Esophagus squamous epithelium (tissue), 5 donors: ENCODE measurements around the gene LRBA. TPM values are rescaled to one million over a fixed set of nuclear protein-coding genes. Genes with fewer than 3 reads are reported as not detected.
"Not testable (repeated sequence)": the region's sequence is repeated elsewhere in the genome, so short reads cannot be mapped to it uniquely, and the experiment has no call there.

Source experiments
- DNase-seq: peaks from one replicate; lab custom pipeline; 2025; lab: John Stamatoyannopoulos, UW
- H3K27ac ChIP-seq, 4 donors: fragments of 200-600 bp; sonication (generic); one replicate each; pipeline ENCODE4 v1.5.1; 2016 to 2019; ENCODE audit warnings: mild to moderate bottlenecking in 1 of 4
- H3K27me3 ChIP-seq, 4 donors: fragments of 200-600 bp; sonication (generic); 1 replicate in 3 of 4; 2 replicates in 1 of 4; pipeline versions ENCODE4 v1.5.1 to v1.6.0; 2017 to 2021; ENCODE audit warnings: antibody characterized with exemption in 1 of 4
- H3K36me3 ChIP-seq, 3 donors: fragments of 200-600 bp; sonication (generic); one replicate each; pipeline ENCODE4 v1.5.1; 2016 to 2019
- H3K4me1 ChIP-seq, 3 donors: fragments of 200-600 bp; sonication (generic); one replicate each; pipeline ENCODE4 v1.5.1; 2017 to 2019
- H3K4me3 ChIP-seq, 4 donors: fragments of 200-600 bp; sonication (generic); 1 replicate in 3 of 4; 2 replicates in 1 of 4; pipeline ENCODE4 v1.5.1; 2016 to 2019; ENCODE audit warnings: mild to moderate bottlenecking in 2 of 4, moderate library complexity in 1 of 4
- H3K9me3 ChIP-seq, 3 donors: fragments of 200-600 bp; sonication (generic); one replicate each; pipeline ENCODE4 v1.5.1; 2016 to 2019
- POLR2A ChIP-seq, 4 donors: fragments of 450-650 bp; IDR thresholded peaks; one replicate each; pipeline ENCODE4 v1.6.1; 2017; ENCODE audit warnings: antibody characterized with exemption in 4 of 4, mild to moderate bottlenecking in 4 of 4, moderate library complexity in 3 of 4
- WGBS, 2 donors: methylation state at CpG; one replicate each; pipeline ENCODE4 v1.1.5; 2018; 5-methylcytosine and 5-hydroxymethylcytosine counted together
- intact Hi-C: fragments of 100-400 bp; cut with DNase I; formaldehyde crosslinking; loops from one replicate; pipeline ENCODE4 v1.15.0; 2022
- total RNA-seq, 4 donors: library from RNA; depleted of rRNA; stranded (reverse); fragments of >200 nt; gene quantifications; one replicate each; pipeline ENCODE4 v1.1.0, GENCODE V29; 2016
- TF ChIP-seq, protein P1 (sequence below), 6 experiments: fragments of 450-650 bp in 4 of 6; fragments of 200-600 bp in 2 of 6; sonication (generic) in 2 of 6; IDR thresholded peaks; one replicate each; pipeline ENCODE4 v1.5.1; 2016 to 2019; ENCODE audit warnings: antibody characterized with exemption in 6 of 6, mild to moderate bottlenecking in 4 of 6, moderate library complexity in 4 of 6
- donor health status: DM: yes; HTN: yes; CAD: no.

LRBA gene
- total RNA-seq, 4 donors from 2014 or later: 54.7 to 91.8 (median 66.2) TPM

DNA sequence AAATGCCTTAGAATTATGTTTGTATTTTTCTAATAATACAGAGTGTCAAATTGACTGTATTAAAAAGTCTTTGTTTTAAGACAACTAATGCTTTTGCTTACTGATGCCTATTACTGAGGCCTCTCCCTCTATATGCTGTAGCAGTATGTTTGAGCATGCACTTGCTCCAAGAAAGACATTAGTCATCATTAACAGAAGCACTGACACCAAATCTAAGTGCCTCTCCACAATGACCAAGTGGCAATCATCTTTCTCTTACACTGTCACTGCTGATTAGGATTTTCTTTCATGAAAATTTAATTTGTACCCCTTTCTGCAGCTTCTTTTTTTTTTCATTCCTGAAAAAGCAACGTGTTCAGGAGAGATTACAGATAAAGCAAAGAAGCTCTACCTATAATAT lies 444.2 kb downstream of the LRBA start:
- H3K27me3 ChIP-seq: no peaks in the 10 kb centered on the region
- TF ChIP-seq, protein P1, sequence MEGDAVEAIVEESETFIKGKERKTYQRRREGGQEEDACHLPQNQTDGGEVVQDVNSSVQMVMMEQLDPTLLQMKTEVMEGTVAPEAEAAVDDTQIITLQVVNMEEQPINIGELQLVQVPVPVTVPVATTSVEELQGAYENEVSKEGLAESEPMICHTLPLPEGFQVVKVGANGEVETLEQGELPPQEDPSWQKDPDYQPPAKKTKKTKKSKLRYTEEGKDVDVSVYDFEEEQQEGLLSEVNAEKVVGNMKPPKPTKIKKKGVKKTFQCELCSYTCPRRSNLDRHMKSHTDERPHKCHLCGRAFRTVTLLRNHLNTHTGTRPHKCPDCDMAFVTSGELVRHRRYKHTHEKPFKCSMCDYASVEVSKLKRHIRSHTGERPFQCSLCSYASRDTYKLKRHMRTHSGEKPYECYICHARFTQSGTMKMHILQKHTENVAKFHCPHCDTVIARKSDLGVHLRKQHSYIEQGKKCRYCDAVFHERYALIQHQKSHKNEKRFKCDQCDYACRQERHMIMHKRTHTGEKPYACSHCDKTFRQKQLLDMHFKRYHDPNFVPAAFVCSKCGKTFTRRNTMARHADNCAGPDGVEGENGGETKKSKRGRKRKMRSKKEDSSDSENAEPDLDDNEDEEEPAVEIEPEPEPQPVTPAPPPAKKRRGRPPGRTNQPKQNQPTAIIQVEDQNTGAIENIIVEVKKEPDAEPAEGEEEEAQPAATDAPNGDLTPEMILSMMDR (IDR thresholded peaks at IDR 0.05): no peak
- no peak for TF ChIP-seq POLR2A (IDR thresholded peaks at IDR 0.05)
- no peaks in the 10 kb centered on the region for H3K4me1 ChIP-seq
- no peak overlapping the region for H3K27ac ChIP-seq
- no peak overlapping the region for H3K4me3 ChIP-seq
- H3K36me3 ChIP-seq: no peaks in the 10 kb centered on the region
- no peaks in the 10 kb centered on the region for H3K9me3 ChIP-seq
- DNase-seq: no peak
- intact Hi-C loops: no loop called here
- 53 to 60% methylated on average over 1 of the region's 1 CpG for WGBS, 2 donors

DNA sequence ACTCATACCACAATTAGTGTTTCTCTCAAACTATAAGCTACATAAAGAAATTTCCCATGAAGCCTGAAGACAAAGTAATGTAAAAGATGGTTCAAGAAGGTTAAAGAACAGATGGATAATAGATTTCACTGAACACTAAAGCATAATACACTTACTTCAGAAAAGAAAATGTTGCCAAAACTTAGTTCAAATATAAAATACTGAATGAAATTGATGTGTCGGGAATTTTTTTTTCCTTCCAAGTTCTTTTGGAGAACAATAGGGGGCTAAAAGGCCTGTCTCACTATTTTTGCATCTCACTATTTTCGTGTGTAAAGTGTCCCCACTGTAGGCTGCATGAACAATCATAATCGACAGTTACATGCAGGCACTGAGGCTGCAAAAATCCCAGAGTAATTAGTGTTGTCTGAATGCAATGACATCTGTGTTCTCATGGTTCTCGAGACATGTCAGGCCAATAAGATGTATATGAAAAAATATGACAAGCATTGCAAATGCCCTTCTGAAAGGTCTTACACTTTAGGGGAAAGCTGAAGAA lies 445.0 kb downstream of the LRBA start:
- peaks cover 0 to 2% (median 0%) of the 10 kb centered on the region in 3 donors for H3K36me3 ChIP-seq

DNA sequence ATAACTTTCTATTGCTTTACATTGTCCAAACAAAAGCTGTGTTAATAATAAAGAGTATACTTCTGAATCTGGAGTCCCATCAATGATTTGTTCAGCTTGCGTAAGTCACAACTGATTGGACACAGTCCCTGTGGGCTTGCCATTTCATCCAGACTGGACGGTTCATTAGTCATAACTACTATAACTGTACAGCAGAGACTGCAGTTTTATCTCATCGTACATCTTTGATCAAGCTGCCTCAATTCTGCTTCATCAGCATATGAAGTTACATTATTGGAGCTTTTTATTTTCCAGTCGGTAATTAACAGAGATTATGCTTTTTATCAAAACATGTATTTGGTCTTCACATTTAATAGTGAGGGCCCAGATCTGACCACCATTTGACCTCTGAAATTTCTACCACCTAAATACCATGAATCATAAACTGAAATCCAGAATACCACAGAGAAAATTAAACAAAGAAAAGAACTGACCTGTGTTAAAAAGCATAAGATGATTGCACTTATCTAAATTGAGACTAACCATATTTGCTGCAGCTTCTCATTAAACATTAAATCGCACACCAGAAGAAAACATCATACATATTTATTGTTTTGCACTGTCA lies 445.6 kb downstream of the LRBA start:
- intact Hi-C loops: no loop called here
- Histone ChIP-seq H3K4me3 (no peak overlapping the region), H3K27ac (no peak overlapping the region), H3K4me1 (no peaks in the 10 kb centered on the region), H3K36me3 (peaks cover 0 to 7% (median 0%) of the 10 kb centered on the region in 3 donors), H3K9me3 (peaks cover 0 to 3% (median 0%) of the 10 kb centered on the region in 3 donors), H3K27me3 (no peaks in the 10 kb centered on the region)
- DNase-seq: no peak
- WGBS, 2 donors: 88 to 89% methylated on average over 5 of the region's 5 CpGs
- TF ChIP-seq, protein P1 (IDR thresholded peaks at IDR 0.05): no peak
- TF ChIP-seq POLR2A (IDR thresholded peaks at IDR 0.05): no peak

More for the DNA sequence above, 445.0 kb downstream of the LRBA start:
- Histone ChIP-seq H3K27ac (no peak overlapping the region), H3K4me1 (no peaks in the 10 kb centered on the region), H3K4me3 (no peak overlapping the region), H3K9me3 (peaks cover 0 to 2% (median 0%) of the 10 kb centered on the region in 3 donors), H3K27me3 (no peaks in the 10 kb centered on the region)
- intact Hi-C loops: no loop called here
- WGBS, 2 donors: 88 to 92% methylated on average over 4 of the region's 4 CpGs
- TF ChIP-seq, protein P1 (IDR thresholded peaks at IDR 0.05): no peak
- TF ChIP-seq POLR2A (IDR thresholded peaks at IDR 0.05): no peak
- DNase-seq: no peak

DNA sequence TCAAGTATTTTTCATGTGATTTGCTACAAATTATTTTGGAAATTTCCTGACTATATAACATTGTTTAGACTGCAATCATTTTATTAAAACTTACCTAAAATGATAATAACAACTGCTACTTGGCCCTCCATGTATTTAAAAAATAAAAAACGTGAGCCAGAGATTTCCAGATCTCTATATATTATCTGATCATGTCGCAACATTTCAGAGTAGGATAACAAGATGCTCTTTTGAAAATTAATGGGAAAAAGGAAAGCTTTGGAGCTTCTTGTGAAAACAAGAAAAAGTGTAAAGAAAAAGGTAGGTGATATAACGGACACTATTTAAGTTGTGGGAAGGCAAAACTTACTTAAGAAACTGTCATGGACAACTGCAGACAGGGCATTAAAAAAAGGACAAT lies 448.0 kb downstream of the LRBA start:
- Histone ChIP-seq H3K4me3 (no peak overlapping the region), H3K27me3 (no peaks in the 10 kb centered on the region), H3K4me1 (no peaks in the 10 kb centered on the region), H3K27ac (no peak overlapping the region), H3K36me3 (peaks cover 0 to 7% (median 0%) of the 10 kb centered on the region in 3 donors), H3K9me3 (peaks cover 0 to 3% (median 0%) of the 10 kb centered on the region in 3 donors)
- no peak for TF ChIP-seq POLR2A (IDR thresholded peaks at IDR 0.05)
- TF ChIP-seq, protein P1 (IDR thresholded peaks at IDR 0.05): no peak
- WGBS, 2 donors: 83 to 87% methylated on average over 3 of the region's 3 CpGs
- intact Hi-C loops: no loop called here
- DNase-seq: no peak

DNA sequence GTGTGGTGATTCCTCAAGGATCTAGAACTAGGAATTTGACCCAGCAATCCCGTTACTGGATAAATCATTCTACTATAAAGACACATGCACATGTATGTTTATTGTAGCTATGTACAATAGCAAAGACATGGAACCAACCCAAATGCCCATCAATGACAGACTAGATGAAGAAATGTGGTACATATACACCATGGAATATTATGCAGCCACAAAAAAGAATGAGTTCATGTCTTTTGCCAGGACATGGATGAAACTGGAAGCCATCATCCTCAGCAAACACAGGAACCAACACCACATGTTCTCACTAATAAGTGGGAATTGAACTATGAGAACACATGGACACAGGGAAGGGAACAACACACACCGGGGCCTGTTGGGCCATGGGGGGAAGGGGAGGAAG lies 450.1 kb downstream of the LRBA start:
- intact Hi-C loops, H3K27ac ChIP-seq, H3K36me3 ChIP-seq, H3K4me1 ChIP-seq, H3K4me3 ChIP-seq, DNase-seq, H3K9me3 ChIP-seq, H3K27me3 ChIP-seq: not testable (repeated sequence)
- WGBS, 2 donors: 97 to 100% methylated on average over 2 of the region's 2 CpGs
